Measurements from ENCODE around the gene PIP5K1B.

PIP5K1B gene

GRCh38 chr9:68771376-68771775 is 66.3 kb downstream of the PIP5K1B start:
- no peak for DNase-seq (ENCODE audit: low read depth in 2 of 2)

- no peak for DNase-seq (ENCODE audit: low read depth in 2 of 2)
These were observed 70.1 kb downstream of the PIP5K1B start for GRCh38 chr9:68775003-68775730.

- no peak for DNase-seq (ENCODE audit: low read depth in 2 of 2)
These were observed 72.2 kb downstream of the PIP5K1B start for GRCh38 chr9:68777070-68777763.

GRCh38 chr9:68778635-68779034 is 73.6 kb downstream of the PIP5K1B start:
- DNase-seq (ENCODE audit: low read depth in 2 of 2), result no peak

- DNase-seq (ENCODE audit: low read depth in 2 of 2), result peak; percentile 91 to 95
These were observed 74.7 kb downstream of the PIP5K1B start for GRCh38 chr9:68779558-68780379.

GRCh38 chr9:68780380-68780712 is 75.3 kb downstream of the PIP5K1B start:
- DNase-seq (ENCODE audit: low read depth in 2 of 2), result no peak

- DNase-seq (ENCODE audit: low read depth in 2 of 2), result peak in 1 of 2 donors; percentile 4
These were observed 75.7 kb downstream of the PIP5K1B start for GRCh38 chr9:68780720-68781119.

GRCh38 chr9:68781928-68782327 is 76.9 kb downstream of the PIP5K1B start:
- no peak for DNase-seq (ENCODE audit: low read depth in 2 of 2)

- DNase-seq (ENCODE audit: low read depth in 2 of 2), result no peak
These were observed 77.5 kb downstream of the PIP5K1B start for GRCh38 chr9:68782546-68782945.

GRCh38 chr9:68785965-68786364 is 80.9 kb downstream of the PIP5K1B start:
- no peak for DNase-seq (ENCODE audit: low read depth in 2 of 2)

- no peak for DNase-seq (ENCODE audit: low read depth in 2 of 2)
These were observed 86.1 kb downstream of the PIP5K1B start for GRCh38 chr9:68791169-68791568.

GRCh38 chr9:68793605-68794343 is 88.7 kb downstream of the PIP5K1B start:
- no peak for DNase-seq (ENCODE audit: low read depth in 2 of 2)

- no peak for DNase-seq (ENCODE audit: low read depth in 2 of 2)
These were observed 89.9 kb downstream of the PIP5K1B start for GRCh38 chr9:68794898-68795297.

GRCh38 chr9:68795411-68795810 is 90.4 kb downstream of the PIP5K1B start:
- DNase-seq (ENCODE audit: low read depth in 2 of 2), result no peak

GRCh38 chr9:68797116-68797515 is 92.1 kb downstream of the PIP5K1B start:
- DNase-seq (ENCODE audit: low read depth in 2 of 2), result no peak

- no peak for DNase-seq (ENCODE audit: low read depth in 2 of 2)
These were observed 93.4 kb downstream of the PIP5K1B start for GRCh38 chr9:68798423-68798822.

GRCh38 chr9:68800836-68801235 is 95.8 kb downstream of the PIP5K1B start:
- no peak for DNase-seq (ENCODE audit: low read depth in 2 of 2)

GRCh38 chr9:68802525-68803015 is 97.5 kb downstream of the PIP5K1B start:
- DNase-seq (ENCODE audit: low read depth in 2 of 2), result peak; percentile 12 to 35

- DNase-seq (ENCODE audit: low read depth in 2 of 2), result no peak
These were observed 100.2 kb downstream of the PIP5K1B start for GRCh38 chr9:68804911-68805889.

- no peak for DNase-seq (ENCODE audit: low read depth in 2 of 2)
These were observed 101.0 kb downstream of the PIP5K1B start for GRCh38 chr9:68805890-68806517.
